SU-DHL-6 (cell line): ENCODE results near the gene SENP7.

ENCODE experiments used
- EZH2phosphoT487 ChIP-seq: fragments of 200-600 bp; sonication (generic), shearing (Covaris generic); conservative IDR thresholded peaks from 2 replicates; pipeline ENCODE4 v1.6.1; 2018; ENCODE audit warnings: mild to moderate bottlenecking, antibody characterized with exemption, low read length, moderate library complexity, mixed read lengths
- TF ChIP-seq, protein P1 (sequence below): fragments of 200-600 bp; sonication (generic); IDR thresholded peaks from one replicate; pipeline ENCODE4 v1.5.1; 2017; ENCODE audit warnings: antibody characterized with exemption, mild to moderate bottlenecking, low read length, moderate library complexity; ENCODE audit not compliant: insufficient read depth, poor library complexity, severe bottlenecking

DNA sequence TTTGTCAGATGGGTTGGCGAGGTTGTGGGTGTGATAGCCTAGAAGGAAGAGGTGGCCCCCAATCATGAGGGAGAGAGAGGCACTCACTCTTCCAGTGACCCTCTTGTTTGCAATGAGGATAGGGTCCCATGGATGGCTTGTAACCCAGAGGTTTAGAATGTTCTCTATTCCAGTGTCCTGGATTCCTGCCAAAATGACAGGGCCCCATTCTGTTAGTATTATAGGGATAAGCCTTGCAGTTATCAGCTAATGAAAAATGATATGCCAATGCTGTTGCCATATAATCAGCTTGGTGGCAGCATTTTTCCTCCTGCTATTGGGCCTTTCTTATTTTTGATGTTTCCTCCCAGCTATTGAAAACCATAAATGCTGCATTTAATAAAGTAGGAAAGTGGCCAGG, 23.3 kb upstream of the SENP7 start:
- TF ChIP-seq, protein P1, sequence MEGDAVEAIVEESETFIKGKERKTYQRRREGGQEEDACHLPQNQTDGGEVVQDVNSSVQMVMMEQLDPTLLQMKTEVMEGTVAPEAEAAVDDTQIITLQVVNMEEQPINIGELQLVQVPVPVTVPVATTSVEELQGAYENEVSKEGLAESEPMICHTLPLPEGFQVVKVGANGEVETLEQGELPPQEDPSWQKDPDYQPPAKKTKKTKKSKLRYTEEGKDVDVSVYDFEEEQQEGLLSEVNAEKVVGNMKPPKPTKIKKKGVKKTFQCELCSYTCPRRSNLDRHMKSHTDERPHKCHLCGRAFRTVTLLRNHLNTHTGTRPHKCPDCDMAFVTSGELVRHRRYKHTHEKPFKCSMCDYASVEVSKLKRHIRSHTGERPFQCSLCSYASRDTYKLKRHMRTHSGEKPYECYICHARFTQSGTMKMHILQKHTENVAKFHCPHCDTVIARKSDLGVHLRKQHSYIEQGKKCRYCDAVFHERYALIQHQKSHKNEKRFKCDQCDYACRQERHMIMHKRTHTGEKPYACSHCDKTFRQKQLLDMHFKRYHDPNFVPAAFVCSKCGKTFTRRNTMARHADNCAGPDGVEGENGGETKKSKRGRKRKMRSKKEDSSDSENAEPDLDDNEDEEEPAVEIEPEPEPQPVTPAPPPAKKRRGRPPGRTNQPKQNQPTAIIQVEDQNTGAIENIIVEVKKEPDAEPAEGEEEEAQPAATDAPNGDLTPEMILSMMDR: no peak
- TF ChIP-seq EZH2phosphoT487: no peak
